Activated CD4-positive, CD25-positive, alpha-beta regulatory T cell treated with anti-CD3 and anti-CD28 coated beads, Interleukin-2, amount 50 U/mL, for 72 hours (primary cell): Measurements from ENCODE around the gene CORO7.

Experiments used
- DNase-seq: peaks from one replicate; pipeline ENCODE4 v3.0.0; 2021

CORO7 gene

GRCh38 chr16:4369007-4369733 is 47.2 kb downstream of the CORO7 start:
- no peak for DNase-seq

- no peak for DNase-seq
Observed at GRCh38 chr16:4367393-4367856, 49.0 kb downstream of the CORO7 start.

GRCh38 chr16:4366016-4366415 is 50.4 kb downstream of the CORO7 start:
- DNase-seq = no peak

DNA sequence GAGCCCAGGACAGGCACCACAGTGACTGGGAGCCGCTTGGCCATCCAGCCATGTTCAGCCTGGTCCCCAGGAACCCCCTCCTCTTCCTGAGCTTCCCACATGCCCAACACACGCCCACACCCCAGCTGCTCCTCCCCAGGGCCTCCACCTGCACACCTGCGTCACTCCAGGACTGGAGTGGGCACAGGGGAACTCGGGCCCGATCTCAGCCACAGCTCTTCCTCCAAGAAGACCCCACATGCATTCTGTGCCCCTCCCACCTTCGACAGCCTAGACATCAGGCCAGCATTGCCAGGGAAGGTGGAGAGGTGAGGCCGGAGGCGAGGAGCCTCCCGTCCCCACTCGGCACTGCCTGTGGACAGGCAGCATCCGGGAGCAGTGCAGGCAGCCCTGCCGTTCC is 50.8 kb downstream of the CORO7 start:
- DNase-seq = no peak

DNA sequence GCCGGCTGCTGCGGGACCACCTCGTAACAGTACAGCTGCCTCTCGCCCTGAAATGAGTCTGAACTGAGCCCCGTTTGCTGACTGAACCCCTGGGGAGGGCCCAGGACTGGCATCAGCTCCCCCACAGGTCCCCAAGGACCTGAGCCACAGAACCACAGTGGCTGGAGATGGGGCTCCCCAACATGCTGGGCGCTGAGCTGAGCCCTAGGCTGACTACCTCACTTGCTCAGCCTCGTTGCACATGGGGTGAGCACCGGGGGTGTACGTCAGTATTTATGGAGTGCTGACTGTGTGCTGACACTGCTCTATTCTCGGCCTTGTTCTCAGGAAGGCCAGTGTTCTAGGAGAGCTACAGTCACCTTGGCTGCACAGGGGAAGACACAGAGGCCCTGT is 51.4 kb downstream of the CORO7 start:
- no peak for DNase-seq

GRCh38 chr16:4364196-4365013 is 52.0 kb downstream of the CORO7 start:
- DNase-seq = no peak

DNA sequence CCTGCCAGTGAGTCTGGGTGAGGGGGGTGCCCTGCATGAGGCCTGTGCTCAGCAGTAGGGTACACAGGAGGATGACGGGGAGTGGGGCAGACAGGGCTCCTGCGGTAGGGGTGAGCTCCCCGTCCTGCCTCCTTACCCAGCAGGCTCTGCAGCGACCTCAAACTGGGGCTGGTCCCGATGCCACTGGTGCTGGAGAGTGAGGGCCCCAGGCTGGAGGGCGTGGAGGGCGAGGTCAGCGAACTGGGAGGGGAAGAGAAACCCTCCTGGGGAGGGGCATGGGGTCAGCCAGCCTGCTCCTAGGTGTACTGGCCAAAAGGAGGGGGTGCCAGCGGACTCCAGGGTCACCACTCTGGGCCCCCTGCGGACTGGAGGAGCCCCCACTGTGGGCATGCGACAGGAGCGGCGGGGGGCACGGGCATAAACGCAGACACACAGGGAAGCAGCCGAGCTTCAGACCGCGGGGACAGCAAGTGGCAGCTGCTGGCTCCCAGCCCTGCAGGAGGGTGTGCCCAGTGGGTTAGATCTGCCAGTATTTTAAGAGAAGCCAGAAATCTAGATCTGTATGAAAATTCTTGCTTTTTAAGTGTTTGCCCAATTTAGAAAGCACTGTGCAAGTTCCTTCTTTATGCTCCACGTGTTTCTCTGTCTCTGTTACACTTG is 53.8 kb downstream of the CORO7 start:
- no peak for DNase-seq

DNA sequence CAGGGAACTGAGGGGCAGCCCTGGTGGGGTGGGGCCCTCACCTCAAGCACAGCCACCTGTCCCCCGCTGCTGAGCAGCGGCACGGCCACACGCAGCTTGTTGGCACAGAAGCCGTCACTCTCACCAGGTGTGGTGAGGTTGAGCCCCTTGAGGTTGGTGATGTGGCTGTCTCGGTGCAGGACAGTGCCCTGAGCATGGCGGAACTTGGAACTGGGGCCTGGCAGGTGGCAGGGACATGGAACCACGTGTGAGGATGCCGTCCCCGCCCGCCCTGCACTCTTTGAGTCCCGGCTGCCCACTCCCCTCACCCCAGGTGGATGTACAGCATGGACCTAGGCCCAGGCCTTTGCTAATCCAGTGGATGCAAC is 54.5 kb downstream of the CORO7 start:
- DNase-seq = no peak

DNA sequence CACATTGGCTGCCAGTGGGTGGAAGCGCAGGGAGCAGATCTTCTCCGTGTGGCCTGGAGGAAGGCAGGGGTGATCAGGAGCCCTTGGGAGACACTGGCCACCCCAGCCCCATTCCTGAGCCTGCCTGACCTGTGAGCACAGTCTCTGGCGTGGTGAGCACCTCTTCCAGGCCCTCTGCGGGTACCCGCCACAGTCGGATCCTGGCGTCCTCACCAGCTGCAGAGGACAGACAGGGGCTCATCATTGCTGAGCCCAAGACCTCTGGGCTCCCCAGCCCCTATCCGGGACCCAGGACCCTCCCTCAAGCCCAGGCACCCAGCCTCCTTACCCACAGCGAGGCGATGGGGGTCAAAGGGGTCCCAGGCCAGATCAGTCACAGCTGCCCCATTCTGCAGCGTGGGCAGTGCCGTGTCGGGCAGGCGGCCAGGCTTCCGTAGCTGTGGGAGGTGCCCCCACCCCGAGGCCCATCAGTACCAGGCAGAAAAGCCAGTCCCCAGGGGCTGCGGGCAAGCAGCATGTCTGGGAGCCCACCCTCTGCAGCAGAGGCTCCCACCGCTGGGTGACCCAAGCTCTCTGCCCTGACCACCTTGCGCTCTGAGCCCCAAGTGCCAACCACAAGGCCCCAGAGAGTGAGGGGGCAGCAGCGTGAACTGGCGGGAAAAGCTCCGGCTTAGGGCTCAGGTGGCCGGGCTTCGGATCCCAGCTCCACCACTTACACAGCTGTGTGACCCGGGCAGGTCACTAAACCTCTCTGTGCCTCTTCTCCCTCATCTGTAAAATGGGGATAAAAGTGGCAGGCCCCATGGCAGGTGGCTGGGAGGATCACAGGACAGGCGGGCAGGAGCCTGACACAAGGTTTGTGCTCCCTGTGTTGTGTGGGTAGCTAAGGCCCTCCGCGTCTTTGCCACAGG is 55.1 kb downstream of the CORO7 start:
- no peak for DNase-seq

DNA sequence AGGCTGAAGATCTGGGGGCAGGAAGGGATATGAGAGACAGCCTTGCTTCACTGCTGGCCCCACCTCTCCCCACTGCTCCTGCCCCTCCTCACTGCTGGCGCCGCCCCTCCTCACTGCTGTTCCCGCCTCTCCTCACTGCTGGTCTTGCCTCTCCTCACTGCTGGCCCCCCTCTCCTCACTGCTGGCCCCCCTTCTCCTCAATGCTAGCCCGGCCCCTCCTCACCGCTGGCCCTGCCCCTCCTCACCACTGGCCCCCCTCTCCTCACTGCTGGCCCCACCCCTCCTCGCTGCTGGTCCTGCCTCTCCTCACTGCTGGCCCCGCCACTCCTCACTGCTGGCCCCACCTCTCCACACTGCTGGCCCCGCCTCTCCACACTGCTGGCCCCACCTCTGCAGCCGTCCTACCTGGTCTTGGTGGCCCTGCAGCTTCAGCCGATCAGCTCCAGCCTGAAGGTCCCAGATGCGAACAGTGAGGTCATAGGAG is 55.8 kb downstream of the CORO7 start:
- no peak for DNase-seq

- DNase-seq = no peak
Observed at GRCh38 chr16:4359914-4360313, 56.5 kb downstream of the CORO7 start.

DNA sequence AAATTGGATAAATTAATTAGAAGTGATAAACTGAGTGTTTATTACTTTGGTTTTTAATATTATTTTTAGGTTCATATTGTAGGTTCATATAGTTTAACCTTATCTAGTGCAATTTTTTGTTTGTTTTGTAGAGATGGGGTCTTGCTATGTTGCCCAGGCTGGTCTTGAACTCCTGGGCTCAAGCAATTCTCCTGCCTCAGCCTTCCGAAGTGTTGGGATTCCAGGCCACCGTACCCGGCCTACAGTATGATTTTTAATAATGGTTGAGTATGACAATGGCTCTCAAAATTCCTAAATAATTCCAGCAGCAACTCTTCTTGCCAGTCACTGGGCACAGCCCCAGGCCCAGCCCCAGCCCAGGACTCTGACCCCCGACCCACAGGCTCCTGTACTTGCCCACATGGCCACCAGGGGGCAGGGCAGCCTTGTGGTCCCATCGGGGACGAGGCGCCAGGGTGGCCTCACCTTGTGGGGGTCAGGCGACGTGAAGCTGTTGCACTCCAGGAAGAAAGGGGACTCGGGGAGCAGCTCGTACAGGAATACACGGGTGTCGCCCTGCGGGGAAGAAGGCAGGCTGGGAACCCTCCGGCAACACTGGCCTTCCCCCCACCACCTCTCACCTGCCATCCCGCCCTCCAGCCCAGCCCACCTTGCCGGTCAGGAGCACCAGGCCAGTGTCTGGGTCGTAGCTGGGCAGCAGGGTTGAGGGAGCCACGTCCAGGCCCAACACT is 57.4 kb downstream of the CORO7 start:
- peak; percentile 78 for DNase-seq

DNA sequence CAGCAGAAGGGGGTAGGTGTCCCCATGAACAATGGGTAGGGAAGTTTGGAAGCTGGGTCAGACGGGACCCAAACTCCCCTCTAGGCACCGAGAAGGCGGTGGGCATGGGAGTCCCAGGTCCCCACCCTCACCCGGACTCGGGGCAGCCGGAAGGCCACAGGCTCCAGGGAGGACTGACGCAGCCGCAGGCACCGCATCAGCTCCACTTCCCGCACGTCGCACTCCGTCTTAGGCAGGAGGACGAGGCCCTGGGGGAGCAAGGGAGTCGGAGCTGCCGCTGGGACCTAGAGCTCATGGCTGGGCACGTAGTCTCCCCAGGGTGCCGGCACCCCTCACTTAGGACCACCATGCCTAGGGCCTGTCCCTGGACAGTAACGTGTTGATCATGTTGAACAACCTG is 58.2 kb downstream of the CORO7 start:
- no peak for DNase-seq

DNA sequence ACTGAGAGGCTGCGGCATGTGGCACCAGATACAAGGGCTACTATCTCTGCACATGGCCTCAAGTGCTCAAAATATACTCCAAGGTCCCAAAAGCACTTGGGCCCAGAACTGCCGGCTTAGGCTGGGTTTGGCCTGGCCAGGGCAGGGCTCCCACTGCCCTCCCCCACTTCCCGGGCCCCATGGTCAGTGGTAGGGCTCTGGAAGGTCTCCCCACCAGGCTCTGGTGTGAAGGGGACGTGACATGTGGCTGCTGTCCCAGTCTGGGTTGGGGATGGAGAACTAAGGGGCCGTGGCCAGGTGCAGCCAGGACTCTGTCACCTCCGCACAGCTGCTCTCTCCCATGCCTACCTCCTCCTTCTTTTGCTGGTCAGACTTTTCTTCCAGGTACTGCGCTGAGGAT is 59.6 kb downstream of the CORO7 start:
- DNase-seq = no peak

- no peak for DNase-seq
Observed at GRCh38 chr16:4354512-4355409, 61.6 kb downstream of the CORO7 start.

GRCh38 chr16:4353675-4354074 is 62.7 kb downstream of the CORO7 start:
- DNase-seq = no peak

- DNase-seq = no peak
Observed at GRCh38 chr16:4352843-4353242, 63.6 kb downstream of the CORO7 start.

GRCh38 chr16:4351880-4352279 is 64.5 kb downstream of the CORO7 start:
- no peak for DNase-seq

- peak; percentile 99 for DNase-seq
Observed at GRCh38 chr16:4350787-4351659, 65.4 kb downstream of the CORO7 start, which contains the start of gene PAM16. Gene PAM16, minus strand, starts transcription at chr16:4351321. Its CDS starts 87 bp downstream, at chr16:4351234.

DNA sequence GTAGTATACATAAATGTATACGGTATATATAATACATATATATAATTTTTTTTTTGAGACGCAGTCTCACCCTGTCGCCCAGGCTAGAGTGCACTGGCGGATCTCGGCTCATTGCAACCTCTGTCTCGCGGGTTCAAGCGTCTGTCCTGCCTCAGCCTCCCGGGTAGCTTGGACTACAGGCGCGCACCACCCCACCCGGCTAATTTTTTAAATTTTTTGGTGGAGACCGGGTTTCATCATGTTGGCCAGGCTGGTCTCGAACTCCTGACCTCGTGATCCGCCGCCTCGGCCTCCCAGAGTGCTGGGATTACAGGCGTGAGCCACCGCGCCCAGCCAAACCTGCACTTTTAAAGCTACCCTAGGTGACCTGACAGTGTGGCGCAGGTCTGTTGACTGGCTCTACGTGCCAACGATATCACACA is 66.0 kb downstream of the CORO7 start:
- DNase-seq = no peak
